ENCODE results near the gene CARM1.

CARM1 gene

GRCh38 chr19:10911579-10912363 is 40.4 kb downstream of the CARM1 start:
- TF ChIP-seq CTCF (IDR thresholded peaks at IDR 0.05; ENCODE audit: low read depth, low read length, missing control alignments), result no peak
- no peak for DNase-seq (ENCODE audit: low read depth)
- H3K4me3 ChIP-seq (ENCODE audit: low read depth, low read length), result no peak overlapping the region

GRCh38 chr19:10912619-10913018 is 41.3 kb downstream of the CARM1 start:
- no peak for DNase-seq (ENCODE audit: low read depth)
- H3K4me3 ChIP-seq (ENCODE audit: low read depth, low read length), result no peak overlapping the region
- TF ChIP-seq CTCF (IDR thresholded peaks at IDR 0.05; ENCODE audit: low read depth, low read length, missing control alignments), result no peak

- no peak for TF ChIP-seq CTCF (IDR thresholded peaks at IDR 0.05; ENCODE audit: low read depth, low read length, missing control alignments)
- DNase-seq (ENCODE audit: low read depth), result no peak
- no peak overlapping the region for H3K4me3 ChIP-seq (ENCODE audit: low read depth, low read length)
Measured at GRCh38 chr19:10913716-10914340, 42.5 kb downstream of the CARM1 start.

GRCh38 chr19:10915130-10916091 is 44.1 kb downstream of the CARM1 start:
- no peak for TF ChIP-seq CTCF (IDR thresholded peaks at IDR 0.05; ENCODE audit: low read depth, low read length, missing control alignments)
- no peak for DNase-seq (ENCODE audit: low read depth)

GRCh38 chr19:10916602-10917001 is 45.2 kb downstream of the CARM1 start:
- no peak for TF ChIP-seq CTCF (IDR thresholded peaks at IDR 0.05; ENCODE audit: low read depth, low read length, missing control alignments)
- DNase-seq (ENCODE audit: low read depth), result no peak
- H3K4me3 ChIP-seq (ENCODE audit: low read depth, low read length), result no peak overlapping the region

More at GRCh38 chr19:10915130-10916091, 44.1 kb downstream of the CARM1 start:
- no peak overlapping the region for H3K4me3 ChIP-seq (ENCODE audit: low read depth, low read length)

GRCh38 chr19:10918359-10918758 is 47.0 kb downstream of the CARM1 start:
- no peak for TF ChIP-seq CTCF (IDR thresholded peaks at IDR 0.05; ENCODE audit: low read depth, low read length, missing control alignments)
- H3K4me3 ChIP-seq (ENCODE audit: low read depth, low read length), result no peak overlapping the region
- DNase-seq (ENCODE audit: low read depth), result no peak

Measured in GM12864 (cell line).